GM13977 (cell line): Measurements from ENCODE around the gene RALGAPA1.
"Not testable (repeated sequence)": the region's sequence is repeated elsewhere in the genome, so short reads cannot be mapped to it uniquely, and the experiment has no call there.

Experiments
- DNase-seq: peaks from one replicate; pipeline ENCODE4 v3.0.0; 2012; ENCODE audit warnings: low spot score
- in situ Hi-C: fragments of 300-500 bp; cut with MboI; formaldehyde crosslinking; loops from one replicate; pipeline ENCODE4 v1.12.0; 2022; ENCODE audit warnings: low sequenced_read_pairs, low pct_unique_long_range_greater_than_20kb, mixed read lengths, inconsistent platforms; ENCODE audit not compliant: unreplicated experiment
- TF ChIP-seq, protein P1 (sequence below): IDR thresholded peaks from 2 replicates; pipeline ENCODE4 v1.5.1; 2012; ENCODE audit warnings: mild to moderate bottlenecking, control low read depth; ENCODE audit not compliant: insufficient read depth; ENCODE audit errors: extremely low read depth, missing control alignments

The RALGAPA1 gene

DNA sequence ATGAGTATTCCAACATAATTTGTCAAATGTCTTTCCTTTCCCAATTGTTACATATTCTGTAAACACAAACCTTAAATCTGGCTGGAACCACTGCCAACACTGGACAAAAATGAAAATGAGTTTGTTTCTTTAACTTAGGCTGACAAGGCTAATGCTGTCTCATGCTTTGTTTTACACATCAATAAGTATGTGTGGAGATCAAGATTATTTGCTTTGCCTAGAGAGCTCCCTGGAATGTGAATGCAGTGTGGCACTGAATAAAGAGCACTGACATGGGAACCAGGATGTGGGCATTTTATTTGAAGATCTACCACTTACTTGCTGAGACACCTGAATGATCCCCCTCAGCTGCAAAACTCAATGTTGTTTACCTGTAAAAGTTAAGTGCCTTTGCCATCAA, 61.7 kb downstream of the RALGAPA1 start:
- TF ChIP-seq, protein P1, sequence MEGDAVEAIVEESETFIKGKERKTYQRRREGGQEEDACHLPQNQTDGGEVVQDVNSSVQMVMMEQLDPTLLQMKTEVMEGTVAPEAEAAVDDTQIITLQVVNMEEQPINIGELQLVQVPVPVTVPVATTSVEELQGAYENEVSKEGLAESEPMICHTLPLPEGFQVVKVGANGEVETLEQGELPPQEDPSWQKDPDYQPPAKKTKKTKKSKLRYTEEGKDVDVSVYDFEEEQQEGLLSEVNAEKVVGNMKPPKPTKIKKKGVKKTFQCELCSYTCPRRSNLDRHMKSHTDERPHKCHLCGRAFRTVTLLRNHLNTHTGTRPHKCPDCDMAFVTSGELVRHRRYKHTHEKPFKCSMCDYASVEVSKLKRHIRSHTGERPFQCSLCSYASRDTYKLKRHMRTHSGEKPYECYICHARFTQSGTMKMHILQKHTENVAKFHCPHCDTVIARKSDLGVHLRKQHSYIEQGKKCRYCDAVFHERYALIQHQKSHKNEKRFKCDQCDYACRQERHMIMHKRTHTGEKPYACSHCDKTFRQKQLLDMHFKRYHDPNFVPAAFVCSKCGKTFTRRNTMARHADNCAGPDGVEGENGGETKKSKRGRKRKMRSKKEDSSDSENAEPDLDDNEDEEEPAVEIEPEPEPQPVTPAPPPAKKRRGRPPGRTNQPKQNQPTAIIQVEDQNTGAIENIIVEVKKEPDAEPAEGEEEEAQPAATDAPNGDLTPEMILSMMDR = no peak
- in situ Hi-C loops = no loop called here
- no peak for DNase-seq

DNA sequence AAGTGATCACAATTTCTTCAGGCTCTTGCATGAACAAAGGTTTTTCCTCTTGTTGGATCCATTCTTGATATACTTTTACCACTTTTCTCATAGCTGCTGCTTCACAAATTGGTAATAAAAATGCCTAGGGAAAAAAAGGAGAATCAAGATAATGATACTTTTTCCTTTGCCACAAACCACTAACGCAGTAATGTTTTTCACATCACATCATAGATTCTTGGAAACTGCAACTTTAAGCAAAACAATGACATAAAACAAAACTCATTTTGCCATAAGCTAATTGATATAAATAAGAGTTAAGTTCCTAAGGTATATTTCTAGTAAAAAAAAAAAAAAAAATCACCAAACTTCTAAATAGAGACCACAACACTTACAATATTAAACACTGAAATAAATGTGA, 66.7 kb downstream of the RALGAPA1 start:
- DNase-seq = no peak
- in situ Hi-C loops = no loop called here
- TF ChIP-seq, protein P1 = no peak

DNA sequence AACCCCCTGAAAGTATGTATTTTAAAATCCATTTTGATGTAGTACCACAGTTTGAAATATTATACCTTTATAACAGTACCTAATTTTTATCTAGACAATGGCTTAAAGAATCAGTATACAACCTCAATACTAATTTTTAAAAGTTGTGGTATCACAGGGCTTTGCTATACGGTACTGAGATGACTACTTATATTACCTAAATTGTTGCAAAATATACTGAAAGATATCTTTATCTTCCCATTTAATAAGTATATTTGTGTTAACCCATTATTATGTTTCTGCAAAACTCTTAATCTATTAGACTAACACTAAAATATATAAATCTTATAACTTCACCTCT, 67.1 kb downstream of the RALGAPA1 start:
- DNase-seq = no peak
- in situ Hi-C loops = no loop called here
- TF ChIP-seq, protein P1 = no peak

DNA sequence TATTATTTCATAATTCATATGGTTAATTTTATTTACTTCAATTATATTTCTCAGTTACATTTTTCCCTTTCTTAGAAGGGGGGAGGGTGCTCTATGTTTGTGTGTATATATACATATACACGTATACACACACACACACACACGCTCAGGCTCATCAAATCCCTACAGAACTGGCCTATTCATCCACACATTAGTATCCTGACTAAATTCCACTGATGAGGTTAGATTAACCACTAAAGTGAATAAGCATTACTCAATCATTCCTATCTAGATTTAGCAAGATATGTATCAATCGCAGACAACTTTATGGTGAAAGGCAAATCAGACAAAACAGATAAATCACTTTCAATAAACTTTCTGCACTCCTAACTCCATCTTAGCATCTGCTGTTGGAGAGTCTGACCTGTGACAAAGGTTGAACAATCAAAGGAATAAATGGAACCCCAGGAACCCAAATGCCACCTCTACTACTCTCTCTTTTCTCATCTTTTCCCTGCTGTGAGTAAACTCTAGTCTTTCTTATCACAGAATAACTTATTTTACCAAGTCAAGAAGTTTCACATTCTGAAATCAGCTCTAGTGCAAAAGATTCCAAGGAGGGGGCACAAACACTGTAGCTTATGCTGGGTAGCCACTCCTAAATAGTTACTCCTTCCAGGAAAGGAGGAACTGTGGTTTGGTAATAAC, 67.6 kb downstream of the RALGAPA1 start:
- TF ChIP-seq, protein P1 = no peak
- no peak for DNase-seq
- in situ Hi-C loops = no loop called here

DNA sequence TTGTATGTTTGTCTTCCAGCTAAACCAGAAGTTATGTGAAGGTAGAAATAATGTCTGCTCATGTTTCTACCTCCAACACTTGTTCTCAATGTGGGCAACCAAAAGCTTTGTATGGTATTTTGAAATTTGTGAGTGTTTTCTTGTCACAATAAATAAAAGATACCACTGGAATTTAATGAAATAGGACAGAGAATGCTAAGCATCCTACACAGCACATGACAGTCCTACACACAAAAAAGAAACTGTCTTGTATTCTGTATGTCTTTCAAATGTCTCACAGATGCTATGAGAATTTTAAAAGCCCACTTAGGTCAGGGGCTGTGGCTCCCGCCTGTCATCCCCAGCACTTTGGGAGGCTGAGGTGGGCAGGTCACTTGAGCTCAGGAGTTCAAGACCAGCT, 68.9 kb downstream of the RALGAPA1 start:
- TF ChIP-seq, protein P1 = no peak
- in situ Hi-C loops = no loop called here
- no peak for DNase-seq

DNA sequence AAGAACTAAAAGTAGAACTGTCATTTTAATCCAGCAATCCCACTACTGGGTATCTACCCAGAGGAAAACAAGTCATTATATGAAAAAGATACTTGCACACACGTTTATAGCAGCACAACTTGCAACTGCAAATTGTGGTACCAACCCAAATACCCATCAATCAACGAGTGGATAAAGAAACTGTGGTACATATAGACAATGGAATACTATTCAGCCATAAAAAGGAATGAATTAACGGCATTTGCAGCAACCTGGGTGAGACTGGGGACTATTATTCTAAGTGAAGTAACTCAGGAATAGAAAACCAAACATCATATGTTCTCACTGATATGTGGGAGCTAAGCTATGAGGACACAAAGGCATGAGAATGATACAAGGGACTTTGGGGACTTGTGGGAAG, 73.9 kb downstream of the RALGAPA1 start:
- DNase-seq, in situ Hi-C loops: not testable (repeated sequence)

DNA sequence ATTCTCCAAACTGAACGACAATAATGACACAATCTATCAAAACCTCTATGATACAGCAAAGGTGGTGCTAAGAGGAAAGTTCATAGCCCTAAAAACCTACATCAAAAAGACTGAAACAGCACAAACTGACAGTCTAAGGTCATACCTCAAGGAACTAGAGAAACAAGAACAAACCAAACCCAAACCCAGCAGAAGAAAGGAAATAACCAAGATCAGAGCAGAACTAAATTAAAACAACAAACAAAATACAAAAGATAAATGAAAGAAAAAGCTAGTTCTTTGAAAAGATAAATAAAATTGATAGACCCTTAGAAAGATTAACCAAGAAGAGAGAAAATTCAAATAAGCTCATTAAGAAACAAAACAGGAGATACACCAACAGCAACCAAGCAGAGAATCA, 75.6 kb downstream of the RALGAPA1 start:
- in situ Hi-C loops, DNase-seq: not testable (repeated sequence)

DNA sequence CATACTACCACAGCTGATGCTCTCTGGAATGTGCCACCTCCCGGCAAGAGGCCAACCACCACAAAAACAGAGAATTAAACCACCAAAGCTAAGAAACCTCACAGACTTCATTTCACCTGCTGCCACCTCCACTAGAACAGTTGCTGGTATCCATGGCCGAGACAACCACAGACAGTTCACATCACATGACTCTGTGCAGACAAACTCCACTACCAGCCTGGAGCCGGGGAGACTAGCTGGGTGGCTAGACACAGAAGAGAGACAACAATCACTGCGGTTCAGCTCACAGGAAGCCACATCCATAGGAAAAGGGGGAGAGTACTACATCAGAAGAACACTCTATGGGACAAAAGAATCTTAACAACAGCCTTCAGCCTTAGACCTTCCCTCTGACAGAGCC, 78.2 kb downstream of the RALGAPA1 start:
- in situ Hi-C loops = no loop called here
- TF ChIP-seq, protein P1 = no peak
- DNase-seq = no peak
